ENCODE data around the gene EVA1B.

EVA1B gene

GRCh38 chr1:36304970-36305914 is 18.2 kb downstream of the EVA1B start:
- no peak for TF ChIP-seq CTCF (IDR thresholded peaks at IDR 0.05; ENCODE audit: low read depth, low read length)
- H3K4me3 ChIP-seq (ENCODE audit: low read depth, low read length), result no peak overlapping the region

- TF ChIP-seq CTCF (IDR thresholded peaks at IDR 0.05; ENCODE audit: low read depth, low read length), result no peak
- no peak overlapping the region for H3K4me3 ChIP-seq (ENCODE audit: low read depth, low read length)
These were observed 18.9 kb downstream of the EVA1B start for GRCh38 chr1:36304521-36304920.

GRCh38 chr1:36303650-36304360 is 19.6 kb downstream of the EVA1B start:
- H3K4me3 ChIP-seq (ENCODE audit: low read depth, low read length), result no peak overlapping the region
- TF ChIP-seq CTCF (IDR thresholded peaks at IDR 0.05; ENCODE audit: low read depth, low read length), result no peak

- no peak for TF ChIP-seq CTCF (IDR thresholded peaks at IDR 0.05; ENCODE audit: low read depth, low read length)
- H3K4me3 ChIP-seq (ENCODE audit: low read depth, low read length), result no peak overlapping the region
These were observed 20.2 kb downstream of the EVA1B start for GRCh38 chr1:36303244-36303643.

- H3K4me3 ChIP-seq (ENCODE audit: low read depth, low read length), result no peak overlapping the region
- TF ChIP-seq CTCF (IDR thresholded peaks at IDR 0.05; ENCODE audit: low read depth, low read length), result no peak
These were observed 22.2 kb downstream of the EVA1B start for GRCh38 chr1:36301220-36301619.

- no peak for TF ChIP-seq CTCF (IDR thresholded peaks at IDR 0.05; ENCODE audit: low read depth, low read length)
- H3K4me3 ChIP-seq (ENCODE audit: low read depth, low read length), result no peak overlapping the region
These were observed 22.9 kb downstream of the EVA1B start for GRCh38 chr1:36300526-36300925.

- no peak overlapping the region for H3K4me3 ChIP-seq (ENCODE audit: low read depth, low read length)
- TF ChIP-seq CTCF (IDR thresholded peaks at IDR 0.05; ENCODE audit: low read depth, low read length), result no peak
These were observed 24.8 kb downstream of the EVA1B start for GRCh38 chr1:36298640-36299039.
